Measurements from ENCODE around the gene ATG7. TPM values are rescaled to one million over a fixed set of nuclear protein-coding genes. Genes with fewer than 3 reads are reported as not detected.

ATG7 gene
- total and polyA plus RNA-seq, 4 donors, result 7.4 to 53.8 (median 15.6) TPM

DNA sequence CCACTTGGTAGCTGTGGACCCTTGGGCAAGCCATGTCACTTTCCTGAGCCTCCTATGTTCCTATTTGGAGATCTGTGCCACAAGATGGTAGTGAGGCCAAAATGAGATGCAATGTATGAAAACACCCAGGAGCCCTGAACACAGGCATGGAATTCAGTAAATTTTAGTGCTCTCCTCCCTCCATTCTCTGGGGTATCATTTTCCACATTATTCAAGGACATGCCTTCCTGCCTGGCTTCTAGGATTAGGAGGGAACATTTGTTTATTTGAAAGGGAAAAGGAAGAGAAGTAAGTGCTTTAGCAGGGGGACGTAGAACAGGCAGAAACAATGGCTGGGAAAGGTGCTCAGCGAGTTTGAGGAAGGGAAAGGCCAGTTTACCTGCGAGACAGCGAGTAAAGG, 98.8 kb downstream of the ATG7 start:
- peaks cover 1 to 9% (median 5%) of the 10 kb centered on the region in 4 donors for H3K36me3 ChIP-seq (ENCODE audit: control insufficient read depth in 4 of 4, insufficient read depth in 3 of 4, low read depth in 1 of 4, low read length in 3 of 4)
- H3K27ac ChIP-seq (ENCODE audit: low read depth in 1 of 2, low read length in 2 of 2), result no peak overlapping the region
- 92% methylated on average over 4 of the region's 4 CpGs for WGBS
- peaks cover 0 to 3% (median 0%) of the 10 kb centered on the region in 4 donors for H3K4me1 ChIP-seq (ENCODE audit: control insufficient read depth in 4 of 4, insufficient read depth in 4 of 4, low read length in 3 of 4)
- no peak overlapping the region for H3K9ac ChIP-seq (ENCODE audit: low read depth in 1 of 2, low read length in 2 of 2)
- H3K9me3 ChIP-seq (ENCODE audit: control insufficient read depth in 4 of 4, low read length in 3 of 4), result no peaks in the 10 kb centered on the region
- TF ChIP-seq, protein P1, sequence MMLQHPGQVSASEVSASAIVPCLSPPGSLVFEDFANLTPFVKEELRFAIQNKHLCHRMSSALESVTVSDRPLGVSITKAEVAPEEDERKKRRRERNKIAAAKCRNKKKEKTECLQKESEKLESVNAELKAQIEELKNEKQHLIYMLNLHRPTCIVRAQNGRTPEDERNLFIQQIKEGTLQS (IDR thresholded peaks at IDR 0.05), result no peak
- TF ChIP-seq RXRA (IDR thresholded peaks at IDR 0.05) (no peak), SP1 (IDR thresholded peaks at IDR 0.05) (no peak), MAX (IDR thresholded peaks at IDR 0.05) (no peak), RAD21 (IDR thresholded peaks at IDR 0.05) (no peak), ZBTB33 (IDR thresholded peaks at IDR 0.05) (no peak), JUND (IDR thresholded peaks at IDR 0.05) (no peak), FOXA2 (IDR thresholded peaks at IDR 0.05) (no peak), HNF4A (conservative IDR thresholded peaks at IDR 0.05) (no peak), EGR1 (IDR thresholded peaks at IDR 0.05; ENCODE audit: low read depth in 2 of 2) (no peak), YY1 (IDR thresholded peaks at IDR 0.05) (no peak), GABPA (IDR thresholded peaks at IDR 0.05 in 1 of 2, conservative IDR thresholded peaks at IDR 0.05 in 1 of 2) (no peak), NR2F2 (IDR thresholded peaks at IDR 0.05) (no peak), TAF1 (conservative IDR thresholded peaks at IDR 0.05) (no peak), REST (IDR thresholded peaks at IDR 0.05) (no peak), FOXA1 (IDR thresholded peaks at IDR 0.05) (no peak), HNF4G (IDR thresholded peaks at IDR 0.05) (no peak)
- TF ChIP-seq, protein P2, sequence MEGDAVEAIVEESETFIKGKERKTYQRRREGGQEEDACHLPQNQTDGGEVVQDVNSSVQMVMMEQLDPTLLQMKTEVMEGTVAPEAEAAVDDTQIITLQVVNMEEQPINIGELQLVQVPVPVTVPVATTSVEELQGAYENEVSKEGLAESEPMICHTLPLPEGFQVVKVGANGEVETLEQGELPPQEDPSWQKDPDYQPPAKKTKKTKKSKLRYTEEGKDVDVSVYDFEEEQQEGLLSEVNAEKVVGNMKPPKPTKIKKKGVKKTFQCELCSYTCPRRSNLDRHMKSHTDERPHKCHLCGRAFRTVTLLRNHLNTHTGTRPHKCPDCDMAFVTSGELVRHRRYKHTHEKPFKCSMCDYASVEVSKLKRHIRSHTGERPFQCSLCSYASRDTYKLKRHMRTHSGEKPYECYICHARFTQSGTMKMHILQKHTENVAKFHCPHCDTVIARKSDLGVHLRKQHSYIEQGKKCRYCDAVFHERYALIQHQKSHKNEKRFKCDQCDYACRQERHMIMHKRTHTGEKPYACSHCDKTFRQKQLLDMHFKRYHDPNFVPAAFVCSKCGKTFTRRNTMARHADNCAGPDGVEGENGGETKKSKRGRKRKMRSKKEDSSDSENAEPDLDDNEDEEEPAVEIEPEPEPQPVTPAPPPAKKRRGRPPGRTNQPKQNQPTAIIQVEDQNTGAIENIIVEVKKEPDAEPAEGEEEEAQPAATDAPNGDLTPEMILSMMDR (IDR thresholded peaks at IDR 0.05; ENCODE audit: low read depth, low read length, missing input control), result no peak
- DNase-seq (ENCODE audit: low spot score), result no peak
- H3K27me3 ChIP-seq (ENCODE audit: control insufficient read depth in 4 of 4, insufficient read depth in 4 of 4, low read length in 3 of 4), result no peaks in the 10 kb centered on the region
- H3K4me3 ChIP-seq (ENCODE audit: low read depth in 1 of 3, low read length in 3 of 3), result no peak overlapping the region
